ENCODE results near the gene EHHADH. TPM values are rescaled to one million over a fixed set of nuclear protein-coding genes. Genes with fewer than 3 reads are reported as not detected.

Gene EHHADH
- total and polyA plus RNA-seq, 2 of the 13 experiments (the other 11 are each of a cell fraction or from before 2014, with no cell fraction given), result 14.5 to 38.9 TPM

DNA sequence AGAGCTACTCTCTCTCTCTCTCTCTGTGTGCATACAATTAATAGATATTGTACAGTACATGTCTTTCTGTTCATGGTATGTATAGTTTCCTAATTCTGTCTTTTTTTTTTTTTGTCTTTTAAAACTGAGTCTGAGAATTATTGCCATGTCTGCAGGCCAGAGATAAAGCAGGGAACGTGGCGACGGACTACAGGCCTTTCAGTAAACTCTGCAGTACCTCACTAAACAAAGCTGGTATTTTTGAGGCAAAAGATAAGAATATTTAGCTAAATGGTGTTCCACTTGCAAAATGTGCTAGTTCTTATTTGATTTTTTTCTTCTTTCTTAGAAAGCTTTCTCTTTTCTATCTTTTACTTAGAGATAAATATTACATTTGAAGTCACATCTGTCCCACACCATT lies 44.0 kb upstream of the EHHADH start (continued):
- TF ChIP-seq, protein P1, sequence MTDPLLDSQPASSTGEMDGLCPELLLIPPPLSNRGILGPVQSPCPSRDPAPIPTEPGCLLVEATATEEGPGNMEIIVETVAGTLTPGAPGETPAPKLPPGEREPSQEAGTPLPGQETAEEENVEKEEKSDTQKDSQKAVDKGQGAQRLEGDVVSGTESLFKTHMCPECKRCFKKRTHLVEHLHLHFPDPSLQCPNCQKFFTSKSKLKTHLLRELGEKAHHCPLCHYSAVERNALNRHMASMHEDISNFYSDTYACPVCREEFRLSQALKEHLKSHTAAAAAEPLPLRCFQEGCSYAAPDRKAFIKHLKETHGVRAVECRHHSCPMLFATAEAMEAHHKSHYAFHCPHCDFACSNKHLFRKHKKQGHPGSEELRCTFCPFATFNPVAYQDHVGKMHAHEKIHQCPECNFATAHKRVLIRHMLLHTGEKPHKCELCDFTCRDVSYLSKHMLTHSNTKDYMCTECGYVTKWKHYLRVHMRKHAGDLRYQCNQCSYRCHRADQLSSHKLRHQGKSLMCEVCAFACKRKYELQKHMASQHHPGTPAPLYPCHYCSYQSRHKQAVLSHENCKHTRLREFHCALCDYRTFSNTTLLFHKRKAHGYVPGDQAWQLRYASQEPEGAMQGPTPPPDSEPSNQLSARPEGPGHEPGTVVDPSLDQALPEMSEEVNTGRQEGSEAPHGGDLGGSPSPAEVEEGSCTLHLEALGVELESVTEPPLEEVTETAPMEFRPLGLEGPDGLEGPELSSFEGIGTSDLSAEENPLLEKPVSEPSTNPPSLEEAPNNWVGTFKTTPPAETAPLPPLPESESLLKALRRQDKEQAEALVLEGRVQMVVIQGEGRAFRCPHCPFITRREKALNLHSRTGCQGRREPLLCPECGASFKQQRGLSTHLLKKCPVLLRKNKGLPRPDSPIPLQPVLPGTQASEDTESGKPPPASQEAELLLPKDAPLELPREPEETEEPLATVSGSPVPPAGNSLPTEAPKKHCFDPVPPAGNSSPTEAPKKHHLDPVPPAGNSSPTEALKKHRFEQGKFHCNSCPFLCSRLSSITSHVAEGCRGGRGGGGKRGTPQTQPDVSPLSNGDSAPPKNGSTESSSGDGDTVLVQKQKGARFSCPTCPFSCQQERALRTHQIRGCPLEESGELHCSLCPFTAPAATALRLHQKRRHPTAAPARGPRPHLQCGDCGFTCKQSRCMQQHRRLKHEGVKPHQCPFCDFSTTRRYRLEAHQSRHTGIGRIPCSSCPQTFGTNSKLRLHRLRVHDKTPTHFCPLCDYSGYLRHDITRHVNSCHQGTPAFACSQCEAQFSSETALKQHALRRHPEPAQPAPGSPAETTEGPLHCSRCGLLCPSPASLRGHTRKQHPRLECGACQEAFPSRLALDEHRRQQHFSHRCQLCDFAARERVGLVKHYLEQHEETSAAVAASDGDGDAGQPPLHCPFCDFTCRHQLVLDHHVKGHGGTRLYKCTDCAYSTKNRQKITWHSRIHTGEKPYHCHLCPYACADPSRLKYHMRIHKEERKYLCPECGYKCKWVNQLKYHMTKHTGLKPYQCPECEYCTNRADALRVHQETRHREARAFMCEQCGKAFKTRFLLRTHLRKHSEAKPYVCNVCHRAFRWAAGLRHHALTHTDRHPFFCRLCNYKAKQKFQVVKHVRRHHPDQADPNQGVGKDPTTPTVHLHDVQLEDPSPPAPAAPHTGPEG (CRISPR knock-in tag; IDR thresholded peaks at IDR 0.05), result no peak

DNA sequence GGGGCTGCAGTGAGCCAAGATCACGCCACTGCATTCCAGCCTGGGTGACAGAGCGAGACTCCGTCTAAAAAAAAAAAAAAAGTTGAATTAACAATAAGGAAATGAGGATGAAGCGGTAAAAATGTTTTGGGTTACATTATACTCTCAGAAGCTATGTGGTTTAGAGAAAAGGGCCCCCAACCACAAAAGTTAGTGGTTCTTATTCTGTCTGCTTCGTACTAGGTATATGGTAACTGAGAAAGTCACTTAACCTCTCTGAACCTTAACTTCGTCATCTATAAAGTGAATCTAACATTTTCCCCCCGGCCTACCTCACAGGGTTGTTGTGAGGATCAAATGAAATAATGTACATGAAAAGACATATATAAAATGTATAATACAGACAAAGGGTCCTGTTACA lies 38.4 kb upstream of the EHHADH start:
- H3K9ac ChIP-seq (ENCODE audit: insufficient read depth, low read depth, low read length), result no peak overlapping the region
- DNase-seq (ENCODE audit: low spot score) (no peak), ATAC-seq (no peak), FAIRE-seq (no peak)
- no peak overlapping the region for H2AFZ ChIP-seq (ENCODE audit: low read length)
- CTCF ChIA-PET (ENCODE audit: low intra/inter-chr PET ratio, low total read pairs), result no interaction called here
- no peak overlapping the region for H3K4me2 ChIP-seq (ENCODE audit: low read depth, low read length)
- no peaks in the 10 kb centered on the region for H3K79me2 ChIP-seq (ENCODE audit: insufficient read depth, low read length)
- no peaks in the 10 kb centered on the region for H4K20me1 ChIP-seq (ENCODE audit: insufficient read depth, low read length)
- no peaks in the 10 kb centered on the region for H3K4me1 ChIP-seq (ENCODE audit: insufficient read depth, low read length)
- BruUV-seq (replicated peaks), result TSS peak; percentile 65
- TF ChIP-seq, protein P2, sequence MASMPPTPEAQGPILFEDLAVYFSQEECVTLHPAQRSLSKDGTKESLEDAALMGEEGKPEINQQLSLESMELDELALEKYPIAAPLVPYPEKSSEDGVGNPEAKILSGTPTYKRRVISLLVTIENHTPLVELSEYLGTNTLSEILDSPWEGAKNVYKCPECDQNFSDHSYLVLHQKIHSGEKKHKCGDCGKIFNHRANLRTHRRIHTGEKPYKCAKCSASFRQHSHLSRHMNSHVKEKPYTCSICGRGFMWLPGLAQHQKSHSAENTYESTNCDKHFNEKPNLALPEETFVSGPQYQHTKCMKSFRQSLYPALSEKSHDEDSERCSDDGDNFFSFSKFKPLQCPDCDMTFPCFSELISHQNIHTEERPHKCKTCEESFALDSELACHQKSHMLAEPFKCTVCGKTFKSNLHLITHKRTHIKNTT (CRISPR knock-in tag; IDR thresholded peaks at IDR 0.05), result no peak
- TF ChIP-seq NR2C2 (CRISPR knock-in tag; IDR thresholded peaks at IDR 0.05; ENCODE audit: borderline replicate concordance) (no peak), ZNF672 (CRISPR knock-in tag; IDR thresholded peaks at IDR 0.05) (no peak), ZNF766 (CRISPR knock-in tag; IDR thresholded peaks at IDR 0.05; ENCODE audit: borderline replicate concordance) (no peak)
- WGBS (ENCODE audit: low lambda C conversion rate), result 96% methylated on average over 7 of the region's 7 CpGs
- POLR2A ChIA-PET, result no interaction called here
- intact Hi-C loops (cut with micrococcal nuclease; ENCODE audit: unreplicated experiment), result no loop called here
- in situ Hi-C loops (cut with HindIII; ENCODE audit: extremely low pct_ligation_motif_present, low pct_unique_long_range_greater_than_20kb), result no loop called here
- no peaks in the 10 kb centered on the region for H3K9me3 ChIP-seq (ENCODE audit: low read length)
- H3K27ac ChIP-seq (ENCODE audit: extremely low read length, insufficient read depth, low read length), result no peak overlapping the region
- peaks cover 0 to 10% of the 10 kb centered on the region in 2 experiments; a peak in 1 of 5 replicates for H3K36me3 ChIP-seq (replicated peaks in 1 of 2; ENCODE audit: control insufficient read depth in 1 of 2, insufficient read depth in 2 of 2, low read length in 2 of 2)
- H3K4me3 ChIP-seq (replicated peaks in 1 of 3; ENCODE audit: insufficient read depth in 1 of 3, low read depth in 2 of 3, low read length in 3 of 3), result no peak overlapping the region
- H3K27me3 ChIP-seq (ENCODE audit: control insufficient read depth in 1 of 2, insufficient read depth in 2 of 2, low read length in 2 of 2), result no peaks in the 10 kb centered on the region; a peak in 1 of 5 replicates
